DMS53 treated with DMSO at 0.1 percent for 48 hours (cell line): Measurements from ENCODE around the gene TYR.
"Not testable (repeated sequence)": the region's sequence is repeated elsewhere in the genome, so short reads cannot be mapped to it uniquely, and the experiment has no call there.

Source experiments
- DNase-seq: peaks from one replicate; lab custom pipeline; 2025; ENCODE audit not compliant: unreplicated experiment; lab: John Stamatoyannopoulos, UW

The TYR gene

GRCh38 chr11:89267660-89268302 lies 90.1 kb downstream of the TYR start:
- peak; percentile 91 for DNase-seq

GRCh38 chr11:89272540-89273088 lies 94.9 kb downstream of the TYR start:
- DNase-seq = not testable (repeated sequence)

GRCh38 chr11:89273220-89273619 lies 95.5 kb downstream of the TYR start:
- not testable (repeated sequence) for DNase-seq

- no peak for DNase-seq
Observed at GRCh38 chr11:89275966-89276365, 98.3 kb downstream of the TYR start.

- no peak for DNase-seq
Observed at GRCh38 chr11:89279176-89279575, 101.5 kb downstream of the TYR start.

GRCh38 chr11:89281032-89281677 lies 103.5 kb downstream of the TYR start:
- DNase-seq = not testable (repeated sequence)

- not testable (repeated sequence) for DNase-seq
Observed at GRCh38 chr11:89286601-89287000, 108.9 kb downstream of the TYR start.

- not testable (repeated sequence) for DNase-seq
Observed at GRCh38 chr11:89288004-89288403, 110.3 kb downstream of the TYR start.

GRCh38 chr11:89293965-89294679 lies 116.4 kb downstream of the TYR start:
- DNase-seq = no peak

- not testable (repeated sequence) for DNase-seq
Observed at GRCh38 chr11:89295023-89295422, 117.3 kb downstream of the TYR start.

- DNase-seq = not testable (repeated sequence)
Observed at GRCh38 chr11:89303029-89303428, 125.4 kb downstream of the TYR start.

- not testable (repeated sequence) for DNase-seq
Observed at GRCh38 chr11:89308272-89308671, 130.6 kb downstream of the TYR start.

GRCh38 chr11:89309321-89309985 lies 131.8 kb downstream of the TYR start:
- DNase-seq = not testable (repeated sequence)

GRCh38 chr11:89310607-89311006 lies 132.9 kb downstream of the TYR start:
- DNase-seq = not testable (repeated sequence)

- DNase-seq = no peak
Observed at GRCh38 chr11:89321401-89321800, 143.7 kb downstream of the TYR start.

GRCh38 chr11:89327885-89328284 lies 150.2 kb downstream of the TYR start:
- DNase-seq = no peak

- not testable (repeated sequence) for DNase-seq
Observed at GRCh38 chr11:89331940-89332339, 154.3 kb downstream of the TYR start.

GRCh38 chr11:89333704-89334103 lies 156.0 kb downstream of the TYR start:
- DNase-seq = peak; percentile 70

GRCh38 chr11:89337100-89337650 lies 159.5 kb downstream of the TYR start:
- not testable (repeated sequence) for DNase-seq

- DNase-seq = not testable (repeated sequence)
Observed at GRCh38 chr11:89338073-89338472, 160.4 kb downstream of the TYR start.

GRCh38 chr11:89340450-89340849 lies 162.8 kb downstream of the TYR start:
- DNase-seq = not testable (repeated sequence)
